Thoracic aorta (tissue), 2 donors: ENCODE measurements around the gene GBP1. TPM values are rescaled to one million over a fixed set of nuclear protein-coding genes. Genes with fewer than 3 reads are reported as not detected.
"Not testable (repeated sequence)": the region's sequence is repeated elsewhere in the genome, so short reads cannot be mapped to it uniquely, and the experiment has no call there.

ENCODE experiments used
- ATAC-seq: fragments of 150-250 bp; one replicate; pipeline ENCODE4 v1.8.0; 2017; ENCODE audit warnings: low read depth; ENCODE audit not compliant: insufficient number of reproducible peaks, low FRiP score
- DNase-seq: peaks from one replicate; pipeline ENCODE4 v3.0.0-alpha.2; 2020; ENCODE audit warnings: low spot score
- H3K27ac ChIP-seq, 2 donors: fragments of 200-600 bp; sonication (generic); 1 replicate in 1 of 2; 2 replicates in 1 of 2; pipeline ENCODE4 v1.5.1; 2016; ENCODE audit warnings: mild to moderate bottlenecking in 2 of 2, moderate library complexity in 2 of 2
- H3K27me3 ChIP-seq: fragments of 200-600 bp; sonication (generic); replicated peaks from 2 replicates; pipeline ENCODE4 v1.6.0; 2016; ENCODE audit warnings: mild to moderate bottlenecking; ENCODE audit not compliant: insufficient read depth
- H3K36me3 ChIP-seq: fragments of 200-600 bp; sonication (generic); one replicate; pipeline ENCODE4 v1.5.1; 2016
- H3K4me1 ChIP-seq, 2 donors: fragments of 200-600 bp; sonication (generic); 1 replicate in 1 of 2; 2 replicates in 1 of 2; pipeline versions ENCODE4 v1.5.1 to v1.6.0; 2016; ENCODE audit warnings: low read depth in 2 of 2, mild to moderate bottlenecking in 1 of 2; ENCODE audit not compliant: control insufficient read depth in 1 of 2
- H3K4me3 ChIP-seq: fragments of 200-600 bp; sonication (generic); 2 replicates; pipeline ENCODE4 v1.5.1; 2016; ENCODE audit warnings: mild to moderate bottlenecking
- H3K9me3 ChIP-seq: fragments of 200-600 bp; sonication (generic); 2 replicates; pipeline ENCODE4 v1.5.1; 2016
- total RNA-seq, 2 donors: library from RNA; depleted of rRNA; stranded (reverse); fragments of >200 nt; gene quantifications; one replicate each; pipeline versions ENCODE4 v1.1.0 to v1.2.3, GENCODE V29; 2016
- TF ChIP-seq, protein P1 (sequence below): fragments of 200-600 bp; sonication (generic); IDR thresholded peaks from one replicate; pipeline ENCODE4 v1.5.1; 2019; ENCODE audit warnings: antibody characterized with exemption

GBP1 gene
- total RNA-seq, 2 donors from 2014 or later: 26.4 to 68.9 TPM

DNA sequence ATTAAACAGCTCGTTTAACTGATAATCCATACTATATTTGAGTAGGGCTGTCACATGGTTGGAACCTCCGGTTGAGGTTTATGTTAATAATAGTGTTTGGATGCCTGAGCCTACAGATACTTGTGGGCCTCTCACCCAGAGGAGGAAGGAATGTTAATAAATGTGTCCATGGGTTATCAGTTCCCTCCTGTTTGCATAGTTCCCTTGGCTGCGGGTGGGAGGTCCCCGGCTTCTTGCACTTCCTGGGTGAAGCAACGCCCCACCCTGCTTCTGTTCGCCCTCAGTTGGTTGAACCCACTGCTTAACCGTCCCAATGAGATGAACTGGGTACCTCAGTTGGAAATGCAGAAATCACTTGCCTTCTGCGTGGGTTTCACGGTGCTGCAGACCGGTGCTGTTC is 23.6 kb upstream of the GBP1 start:
- Histone ChIP-seq H3K9me3 (no peaks in the 10 kb centered on the region), H3K36me3 (no peaks in the 10 kb centered on the region), H3K4me3 (no peak overlapping the region), H3K27me3 (no peaks in the 10 kb centered on the region), H3K27ac (no peak overlapping the region), H3K4me1 (no peaks in the 10 kb centered on the region)
- no peak for DNase-seq
- TF ChIP-seq, protein P1, sequence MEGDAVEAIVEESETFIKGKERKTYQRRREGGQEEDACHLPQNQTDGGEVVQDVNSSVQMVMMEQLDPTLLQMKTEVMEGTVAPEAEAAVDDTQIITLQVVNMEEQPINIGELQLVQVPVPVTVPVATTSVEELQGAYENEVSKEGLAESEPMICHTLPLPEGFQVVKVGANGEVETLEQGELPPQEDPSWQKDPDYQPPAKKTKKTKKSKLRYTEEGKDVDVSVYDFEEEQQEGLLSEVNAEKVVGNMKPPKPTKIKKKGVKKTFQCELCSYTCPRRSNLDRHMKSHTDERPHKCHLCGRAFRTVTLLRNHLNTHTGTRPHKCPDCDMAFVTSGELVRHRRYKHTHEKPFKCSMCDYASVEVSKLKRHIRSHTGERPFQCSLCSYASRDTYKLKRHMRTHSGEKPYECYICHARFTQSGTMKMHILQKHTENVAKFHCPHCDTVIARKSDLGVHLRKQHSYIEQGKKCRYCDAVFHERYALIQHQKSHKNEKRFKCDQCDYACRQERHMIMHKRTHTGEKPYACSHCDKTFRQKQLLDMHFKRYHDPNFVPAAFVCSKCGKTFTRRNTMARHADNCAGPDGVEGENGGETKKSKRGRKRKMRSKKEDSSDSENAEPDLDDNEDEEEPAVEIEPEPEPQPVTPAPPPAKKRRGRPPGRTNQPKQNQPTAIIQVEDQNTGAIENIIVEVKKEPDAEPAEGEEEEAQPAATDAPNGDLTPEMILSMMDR: no peak
- no peak for ATAC-seq

DNA sequence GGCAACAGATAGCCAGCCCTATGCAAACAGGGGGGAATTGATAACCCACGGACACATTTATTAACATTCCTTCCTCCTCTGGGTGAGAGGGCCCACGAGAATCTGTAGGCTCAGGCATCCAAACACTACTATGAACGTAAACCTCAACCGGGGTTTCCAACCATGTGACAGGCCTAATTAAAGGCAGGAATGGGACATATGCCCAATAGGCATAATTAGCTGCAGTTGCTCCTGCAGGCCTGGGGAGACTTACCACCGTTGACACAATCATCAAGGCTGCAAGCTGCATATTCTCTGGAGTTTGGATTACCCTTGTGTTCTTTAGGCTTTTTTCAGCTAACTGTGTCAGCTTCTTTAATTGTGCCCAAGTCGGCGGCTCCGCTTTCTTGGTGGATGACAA is 22.2 kb upstream of the GBP1 start:
- ATAC-seq (no peak), DNase-seq (no peak)
- TF ChIP-seq, protein P1: no peak
- Histone ChIP-seq H3K27me3 (no peaks in the 10 kb centered on the region), H3K4me3 (no peak overlapping the region), H3K9me3 (no peaks in the 10 kb centered on the region), H3K27ac (no peak overlapping the region), H3K36me3 (no peaks in the 10 kb centered on the region), H3K4me1 (no peaks in the 10 kb centered on the region)

DNA sequence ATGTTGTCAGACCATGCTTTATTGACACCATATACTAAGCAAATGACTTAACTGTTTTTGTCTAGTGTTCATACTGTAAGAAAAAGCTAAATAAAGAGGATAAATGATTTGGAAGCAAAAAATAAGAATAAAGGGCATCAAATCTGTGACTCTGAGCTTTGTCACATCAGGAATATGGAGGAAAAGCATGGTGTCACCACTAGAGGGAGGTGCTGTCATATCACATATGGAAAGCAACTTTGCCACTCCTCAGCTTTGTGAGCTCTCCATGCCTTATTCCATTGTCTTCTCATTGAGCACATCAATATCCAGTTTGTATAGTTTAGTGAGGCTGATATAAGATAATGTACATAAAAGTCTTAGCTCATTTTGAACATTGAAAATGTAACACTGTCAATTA is 20.8 kb upstream of the GBP1 start:
- no peak for DNase-seq
- no peaks in the 10 kb centered on the region for H3K9me3 ChIP-seq
- TF ChIP-seq, protein P1: no peak
- H3K27ac ChIP-seq: no peak overlapping the region
- no peak overlapping the region for H3K4me3 ChIP-seq
- no peaks in the 10 kb centered on the region for H3K36me3 ChIP-seq
- no peaks in the 10 kb centered on the region for H3K27me3 ChIP-seq
- ATAC-seq: no peak
- H3K4me1 ChIP-seq: no peaks in the 10 kb centered on the region

DNA sequence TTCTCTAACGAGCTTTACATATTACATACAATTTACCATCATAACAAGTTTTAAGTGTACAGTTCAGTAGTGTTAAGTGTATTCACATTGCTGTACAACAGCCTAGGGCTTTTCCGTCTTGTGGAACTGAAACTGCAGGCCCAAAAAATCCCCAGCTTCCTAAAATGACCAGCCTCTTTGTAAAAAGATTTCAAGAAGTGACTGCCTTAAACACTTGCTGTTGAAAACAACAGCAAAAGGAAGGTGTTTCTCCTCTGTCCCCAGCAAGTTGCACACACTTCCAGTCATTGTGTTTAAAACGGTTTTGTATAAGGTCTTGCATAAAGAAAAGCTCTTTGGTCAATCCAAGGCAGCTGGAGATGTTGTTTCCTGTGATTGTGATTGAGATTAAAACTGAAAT is 16.0 kb upstream of the GBP1 start:
- Histone ChIP-seq H3K4me1 (no peaks in the 10 kb centered on the region), H3K4me3 (no peak overlapping the region), H3K36me3 (no peaks in the 10 kb centered on the region), H3K27ac (no peak overlapping the region), H3K9me3 (peaks cover 4% of the 10 kb centered on the region), H3K27me3 (no peaks in the 10 kb centered on the region)
- TF ChIP-seq, protein P1: no peak
- no peak for ATAC-seq
- no peak for DNase-seq

DNA sequence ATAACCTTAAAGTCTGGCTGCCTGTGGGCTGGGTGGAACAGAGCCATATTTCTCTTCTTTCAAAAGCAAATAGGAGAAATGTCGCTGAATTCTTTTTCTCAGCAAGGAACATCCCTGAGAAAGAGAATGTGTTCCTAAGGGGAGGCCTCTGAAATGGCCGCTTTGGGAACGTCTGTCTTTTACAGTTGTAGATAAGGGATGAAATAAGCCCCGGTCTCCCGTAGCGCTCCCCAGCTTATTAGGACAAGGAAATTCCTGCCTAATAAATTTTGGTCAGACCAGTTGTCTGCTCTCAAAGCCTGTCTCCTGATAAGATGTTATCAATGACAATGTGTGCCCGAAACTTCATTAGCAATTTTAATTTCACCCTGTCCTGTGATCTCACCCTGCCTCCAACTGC is 15.1 kb upstream of the GBP1 start:
- H3K4me3 ChIP-seq, H3K9me3 ChIP-seq, H3K27ac ChIP-seq, H3K4me1 ChIP-seq, DNase-seq, H3K27me3 ChIP-seq, ATAC-seq, H3K36me3 ChIP-seq: not testable (repeated sequence)

DNA sequence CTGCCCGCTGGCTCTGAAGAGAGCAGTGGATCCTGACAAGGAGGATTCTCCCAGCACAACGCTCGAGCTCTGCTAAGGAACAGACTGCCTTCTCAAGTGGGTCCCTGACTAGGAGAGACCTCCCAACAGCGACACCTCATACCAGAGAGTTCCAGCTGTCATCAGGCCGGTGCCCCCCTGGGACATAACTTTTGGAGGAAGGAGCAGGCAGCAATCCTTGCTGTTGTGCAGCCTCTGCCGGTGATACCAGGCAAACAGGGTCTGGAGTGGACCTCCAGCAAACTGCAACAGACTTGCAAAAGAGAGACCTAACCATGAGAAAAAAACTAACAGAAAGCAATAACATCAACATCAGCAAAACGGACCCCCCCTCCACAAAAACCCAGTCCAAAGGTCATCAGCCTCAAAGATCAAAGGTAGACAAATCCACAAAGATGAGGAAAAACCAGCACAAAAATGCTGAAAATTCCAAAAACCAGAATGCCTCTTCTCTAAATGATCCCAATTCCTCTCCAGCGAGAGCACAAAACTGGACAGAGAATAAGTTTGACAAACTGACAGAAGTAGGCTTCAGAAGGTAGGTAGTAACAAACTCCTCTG is 7.6 kb upstream of the GBP1 start:
- not testable (repeated sequence) for H3K4me3 ChIP-seq, H3K4me1 ChIP-seq, H3K27ac ChIP-seq, H3K9me3 ChIP-seq, DNase-seq, ATAC-seq, H3K36me3 ChIP-seq, H3K27me3 ChIP-seq
